Thymus (tissue), 14 donors: ENCODE results near the gene RTP1. TPM values are rescaled to one million over a fixed set of nuclear protein-coding genes. Genes with fewer than 3 reads are reported as not detected.

Experiments used
- DNase-seq, 9 donors: peaks; one replicate each; pipeline ENCODE4 v3.0.0-alpha.2; 2013; ENCODE audit warnings: low spot score in 9 of 9, low read depth in 6 of 9, missing footprints in 1 of 9
- H3K27ac ChIP-seq, 2 donors: one replicate each; pipeline ENCODE4 v1.5.1; 2013; ENCODE audit warnings: control low read depth in 1 of 2, low read depth in 1 of 2, low read length in 1 of 2, mild to moderate bottlenecking in 1 of 2, moderate library complexity in 1 of 2
- H3K27me3 ChIP-seq, 2 donors: one replicate each; pipeline ENCODE4 v1.5.1; 2013; ENCODE audit warnings: low read length in 1 of 2; ENCODE audit not compliant: control insufficient read depth in 2 of 2, insufficient read depth in 1 of 2
- H3K36me3 ChIP-seq, 2 donors: one replicate each; pipeline ENCODE4 v1.5.1; 2013; ENCODE audit warnings: low read length in 1 of 2, mild to moderate bottlenecking in 1 of 2, moderate library complexity in 1 of 2; ENCODE audit not compliant: control insufficient read depth in 2 of 2, insufficient read depth in 2 of 2
- H3K4me1 ChIP-seq, 2 donors: one replicate each; pipeline ENCODE4 v1.5.1; 2013; ENCODE audit warnings: low read length in 2 of 2; ENCODE audit not compliant: control insufficient read depth in 2 of 2, insufficient read depth in 2 of 2
- H3K4me3 ChIP-seq, 2 donors: one replicate each; pipeline ENCODE4 v1.5.1; 2013; ENCODE audit warnings: low read length in 2 of 2, control low read depth in 1 of 2, mild to moderate bottlenecking in 1 of 2
- H3K9me3 ChIP-seq, 2 donors: one replicate each; pipeline ENCODE4 v1.5.1; 2013; ENCODE audit warnings: low read length in 1 of 2, mild to moderate bottlenecking in 1 of 2; ENCODE audit not compliant: control insufficient read depth in 2 of 2, insufficient read depth in 1 of 2
- WGBS: extraction: QIAGEN DNeasy Blood & Tissue Kit; methylation state at CpG from one replicate; pipeline ENCODE4 v1.1.7; 2013; 5-methylcytosine and 5-hydroxymethylcytosine counted together
- long read RNA-seq, 10 donors: transcript quantifications; one replicate each; lab custom pipeline, GENCODE V29; 2026
- polyA plus RNA-seq: library from polyadenylated mRNA; stranded (reverse); fragments of 200-250 nt; gene quantifications from one replicate; pipeline ENCODE4 v1.2.3, GENCODE V29; 2013
- total RNA-seq: library from RNA; stranded (reverse); fragments of 120-200 nt; gene quantifications from one replicate; pipeline ENCODE4 v1.2.4, GENCODE V29; 2013
- donor health status: healthy.

RTP1 gene
- total RNA-seq (0.05 TPM), polyA plus RNA-seq (0.02 TPM)
- long read RNA-seq, donor 1, result 0 reads
- long read RNA-seq, donor 2, result 0 reads
- long read RNA-seq, donor 3, result 0 reads
- long read RNA-seq, donor 4, result 0 reads
- long read RNA-seq, donor 5, result 0 reads
- long read RNA-seq, donor 6, result 0 reads
- long read RNA-seq, donor 7, result 0 reads
- long read RNA-seq, donor 8, result 0 reads
- long read RNA-seq, donor 9, result 0 reads
- long read RNA-seq, donor 10, result 0 reads

GRCh38 chr3:187197335-187197649 is at the start of gene RTP1:
TSS of gene RTP1 (plus strand) at chr3:187197486. CDS start at chr3:187197516, 30 bp downstream.
- DNase-seq, result no peak
- H3K27ac ChIP-seq, result no peak within 1 kb of the TSS
- peaks cover 0 to 6% of the 10 kb centered on the region in 2 donors for H3K27me3 ChIP-seq
- no peak within 1 kb of the TSS for H3K4me3 ChIP-seq
- no peaks in the 10 kb centered on the region for H3K9me3 ChIP-seq
- H3K4me1 ChIP-seq, result no peaks in the 10 kb centered on the region
- WGBS, result 87% methylated on average over 8 of the region's 8 CpGs
- no peaks in the 10 kb centered on the region for H3K36me3 ChIP-seq

DNA sequence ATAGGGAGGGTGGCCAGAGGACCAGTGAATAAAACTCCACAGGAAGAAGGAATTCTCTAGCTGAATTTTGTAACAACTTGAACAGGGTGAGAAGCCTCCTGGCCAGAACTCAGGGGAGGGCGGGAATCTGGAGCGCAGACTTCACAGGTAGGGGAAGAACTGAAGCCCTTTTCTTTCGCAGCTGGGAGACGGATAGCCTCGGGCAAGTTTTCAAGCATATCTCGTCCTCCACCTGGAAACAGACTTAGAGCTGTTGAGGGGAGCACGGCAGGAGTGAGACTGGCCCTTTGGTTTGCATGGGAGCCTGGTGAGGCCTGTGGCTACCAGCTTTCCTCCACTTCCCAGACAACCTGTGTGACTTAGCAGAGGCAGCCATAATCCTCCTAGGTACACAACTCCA is 47.1 kb upstream of the RTP1 start:
- Histone ChIP-seq H3K27me3 (no peaks in the 10 kb centered on the region), H3K4me1 (no peaks in the 10 kb centered on the region), H3K4me3 (no peak overlapping the region), H3K36me3 (no peaks in the 10 kb centered on the region), H3K27ac (no peak overlapping the region), H3K9me3 (peaks cover 0 to 13% of the 10 kb centered on the region in 2 donors)
- DNase-seq, result no peak
- 97% methylated on average over 7 of the region's 7 CpGs for WGBS

GRCh38 chr3:187150599-187150998 is 46.7 kb upstream of the RTP1 start:
- Histone ChIP-seq H3K27me3 (no peaks in the 10 kb centered on the region), H3K4me3 (no peak overlapping the region), H3K27ac (no peak overlapping the region), H3K4me1 (no peaks in the 10 kb centered on the region), H3K9me3 (peaks cover 0 to 9% of the 10 kb centered on the region in 2 donors), H3K36me3 (no peaks in the 10 kb centered on the region)
- 88% methylated on average over 2 of the region's 2 CpGs for WGBS
- DNase-seq, result peak in 4 of 9 donors; percentile 19 to 57 (median 28)

GRCh38 chr3:187161556-187161955 is 35.7 kb upstream of the RTP1 start:
- no peak overlapping the region for H3K4me3 ChIP-seq
- no peaks in the 10 kb centered on the region for H3K36me3 ChIP-seq
- no peak for DNase-seq
- H3K4me1 ChIP-seq, result no peaks in the 10 kb centered on the region
- no peak overlapping the region for H3K27ac ChIP-seq
- H3K9me3 ChIP-seq, result peaks cover 1 to 6% of the 10 kb centered on the region in 2 donors
- no peaks in the 10 kb centered on the region for H3K27me3 ChIP-seq

DNA sequence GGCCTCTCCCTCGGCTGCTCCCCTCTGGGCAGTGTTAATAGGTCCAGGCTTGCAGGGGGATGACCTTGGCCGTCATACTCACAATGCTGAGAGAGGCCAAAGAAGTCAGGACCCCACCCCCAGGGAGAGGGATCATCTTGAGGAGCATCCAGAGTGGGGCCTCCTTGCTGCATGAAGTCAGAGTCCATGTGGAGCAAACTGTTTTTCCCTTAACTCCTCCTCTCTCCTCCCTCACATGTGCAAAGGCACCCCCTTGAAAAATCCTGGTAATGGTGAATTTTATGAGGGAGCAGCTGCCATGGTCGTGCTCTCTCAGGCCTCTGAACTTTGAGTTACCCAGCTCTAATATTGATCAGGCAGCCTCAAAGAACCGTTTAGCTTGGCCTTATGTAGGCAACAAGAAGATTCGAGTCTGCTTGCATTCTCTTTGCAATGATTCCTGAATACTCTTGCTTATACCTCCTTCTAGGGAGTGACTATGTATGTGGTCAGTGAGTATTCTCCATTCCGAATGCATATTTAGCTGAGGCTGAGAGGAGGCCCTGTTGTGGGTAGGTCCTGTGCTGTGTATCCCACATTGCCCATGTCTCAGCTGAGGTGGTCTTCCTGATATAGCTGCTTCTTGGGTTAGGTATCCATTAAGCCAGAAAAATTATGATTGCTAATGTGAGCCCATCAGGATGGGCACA is 34.9 kb upstream of the RTP1 start:
- H3K36me3 ChIP-seq, result no peaks in the 10 kb centered on the region
- no peaks in the 10 kb centered on the region for H3K4me1 ChIP-seq
- no peak for DNase-seq
- 77% methylated on average over 6 of the region's 6 CpGs for WGBS
- H3K27me3 ChIP-seq, result no peaks in the 10 kb centered on the region
- H3K4me3 ChIP-seq, result no peak overlapping the region
- H3K9me3 ChIP-seq, result peaks cover 1 to 6% of the 10 kb centered on the region in 2 donors
- H3K27ac ChIP-seq, result no peak overlapping the region

- no peak overlapping the region for H3K4me3 ChIP-seq
- DNase-seq, result peak; percentile 19 to 79 (median 51)
- WGBS, result 3% methylated on average over 3 of the region's 3 CpGs
- H3K27me3 ChIP-seq, result no peaks in the 10 kb centered on the region
- no peaks in the 10 kb centered on the region for H3K36me3 ChIP-seq
- H3K27ac ChIP-seq, result no peak overlapping the region
- no peaks in the 10 kb centered on the region for H3K4me1 ChIP-seq
- H3K9me3 ChIP-seq, result no peaks in the 10 kb centered on the region
Observed at GRCh38 chr3:187165144-187165543, 32.1 kb upstream of the RTP1 start.

- no peak for DNase-seq
- no peaks in the 10 kb centered on the region for H3K9me3 ChIP-seq
- whole genome bisulfite sequencing, result 96% methylated on average over 8 of the region's 8 CpGs
- H3K27ac ChIP-seq, result no peak overlapping the region
- H3K27me3 ChIP-seq, result no peaks in the 10 kb centered on the region
- no peaks in the 10 kb centered on the region for H3K36me3 ChIP-seq
- H3K4me1 ChIP-seq, result no peaks in the 10 kb centered on the region
- H3K4me3 ChIP-seq, result no peak overlapping the region
Observed at GRCh38 chr3:187166750-187167149, 30.5 kb upstream of the RTP1 start.

GRCh38 chr3:187167777-187168176 is 29.5 kb upstream of the RTP1 start:
- 97% methylated on average over 5 of the region's 5 CpGs for WGBS
- H3K4me1 ChIP-seq, result no peaks in the 10 kb centered on the region
- DNase-seq, result no peak
- H3K9me3 ChIP-seq, result no peaks in the 10 kb centered on the region
- no peak overlapping the region for H3K4me3 ChIP-seq
- H3K27ac ChIP-seq, result no peak overlapping the region
- no peaks in the 10 kb centered on the region for H3K27me3 ChIP-seq
- no peaks in the 10 kb centered on the region for H3K36me3 ChIP-seq

DNA sequence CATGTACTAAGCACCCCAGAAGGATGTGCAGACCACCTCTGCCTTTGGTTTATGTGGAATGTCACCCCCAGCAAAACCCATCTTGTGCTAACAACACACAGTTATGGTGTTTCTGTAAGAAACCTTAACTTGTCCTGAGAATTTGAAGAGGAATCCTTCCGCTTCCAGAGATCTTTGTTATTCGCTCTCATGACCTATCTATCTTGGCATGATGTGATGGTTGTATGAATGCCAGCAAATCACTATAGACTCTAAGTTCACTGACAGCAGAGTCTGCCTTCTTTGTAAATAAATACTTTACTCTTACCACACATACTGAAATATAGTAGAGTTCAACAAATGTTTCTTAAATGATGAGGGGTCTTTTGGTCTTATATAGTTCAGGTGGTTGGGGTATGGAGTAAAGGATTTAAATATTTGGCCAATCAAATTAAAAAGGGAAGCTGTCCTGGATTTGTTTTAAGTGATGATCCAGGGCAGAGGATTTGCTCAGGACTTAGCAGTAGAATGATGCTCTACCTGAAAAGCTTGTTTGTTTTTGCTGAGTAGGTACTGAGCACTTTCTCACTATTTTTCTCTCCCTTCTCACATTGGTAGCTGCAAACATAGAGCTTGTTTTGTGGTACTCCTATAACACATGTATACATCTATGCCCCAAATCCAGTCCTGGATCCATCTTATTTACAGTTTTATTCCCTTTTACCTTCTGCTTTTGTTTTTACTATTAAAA is 27.9 kb upstream of the RTP1 start:
- no peak overlapping the region for H3K4me3 ChIP-seq
- no peak overlapping the region for H3K27ac ChIP-seq
- no peaks in the 10 kb centered on the region for H3K27me3 ChIP-seq
- no peaks in the 10 kb centered on the region for H3K4me1 ChIP-seq
- no peak for DNase-seq
- WGBS, result 93% methylated on average over 2 of the region's 2 CpGs
- no peaks in the 10 kb centered on the region for H3K9me3 ChIP-seq
- no peaks in the 10 kb centered on the region for H3K36me3 ChIP-seq
